NCI-H1930 (cell line): Measurements from ENCODE around the gene PTPRT.
"Not testable (repeated sequence)": the region's sequence is repeated elsewhere in the genome, so short reads cannot be mapped to it uniquely, and the experiment has no call there.

Experiments used
- DNase-seq, 2 experiments: peaks; one replicate each; lab custom pipeline; 2025; lab: John Stamatoyannopoulos, UW

PTPRT gene

DNA sequence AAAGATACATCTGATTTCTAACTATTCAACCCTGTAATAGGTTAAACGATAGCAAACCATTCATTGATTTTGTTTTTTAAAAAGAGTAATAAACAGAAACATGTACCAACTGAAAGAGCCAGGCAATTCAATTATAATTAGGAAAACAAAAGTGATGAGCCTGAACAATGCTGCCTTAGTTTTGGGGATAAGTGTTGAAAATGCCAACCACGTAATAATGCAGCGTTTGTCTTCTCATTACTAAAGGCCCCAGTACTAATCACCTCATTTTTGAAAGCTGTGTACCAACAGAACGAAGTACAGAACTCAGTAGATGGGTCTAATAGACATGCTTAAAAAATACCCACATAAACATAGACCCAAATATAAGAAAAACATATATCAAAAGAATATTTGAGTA lies 907.9 kb downstream of the PTPRT start:
- DNase-seq: no peak

DNA sequence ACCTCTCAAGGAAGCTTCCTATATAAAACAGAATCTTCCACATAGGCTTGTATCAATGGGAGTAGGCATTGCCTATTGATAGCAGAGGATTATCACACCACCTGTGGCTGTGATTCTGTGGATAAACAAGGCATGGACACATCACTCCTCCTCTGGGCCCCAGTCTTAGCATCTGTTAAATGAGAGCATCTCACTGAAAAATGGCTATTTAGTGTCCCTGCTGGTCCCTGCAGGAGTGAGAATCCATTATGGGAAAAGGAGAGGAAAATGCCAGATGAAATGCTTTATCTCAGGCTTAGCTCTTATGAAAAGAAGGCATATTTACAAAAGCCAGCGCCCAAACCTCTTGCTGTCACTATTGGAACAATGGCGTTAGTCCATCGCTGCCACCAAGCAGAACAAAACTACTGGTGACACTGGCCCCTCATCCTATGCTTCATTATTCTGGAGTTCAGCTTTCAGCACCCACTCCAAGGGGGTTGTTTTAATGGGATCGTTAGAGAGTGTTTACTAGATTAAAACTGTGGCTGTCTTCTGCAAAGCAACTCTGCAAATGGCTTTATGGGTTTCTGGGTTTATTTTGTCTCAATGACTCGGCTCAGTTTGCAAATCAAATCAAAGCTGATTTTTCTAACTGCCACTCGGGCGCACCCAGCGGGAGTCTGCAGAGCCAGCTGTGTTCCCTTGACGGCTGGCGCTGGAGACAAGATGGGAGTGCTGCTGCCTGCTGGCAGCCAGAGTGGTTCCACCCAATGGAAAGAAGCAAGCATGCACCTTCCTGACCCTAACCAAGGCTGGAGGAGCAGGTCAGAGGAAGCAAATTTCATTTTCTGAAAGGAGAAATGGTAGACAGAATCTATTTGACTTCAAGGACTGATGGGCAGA lies 912.7 kb downstream of the PTPRT start:
- DNase-seq: peak in 1 of 2 experiments; percentile 62

DNA sequence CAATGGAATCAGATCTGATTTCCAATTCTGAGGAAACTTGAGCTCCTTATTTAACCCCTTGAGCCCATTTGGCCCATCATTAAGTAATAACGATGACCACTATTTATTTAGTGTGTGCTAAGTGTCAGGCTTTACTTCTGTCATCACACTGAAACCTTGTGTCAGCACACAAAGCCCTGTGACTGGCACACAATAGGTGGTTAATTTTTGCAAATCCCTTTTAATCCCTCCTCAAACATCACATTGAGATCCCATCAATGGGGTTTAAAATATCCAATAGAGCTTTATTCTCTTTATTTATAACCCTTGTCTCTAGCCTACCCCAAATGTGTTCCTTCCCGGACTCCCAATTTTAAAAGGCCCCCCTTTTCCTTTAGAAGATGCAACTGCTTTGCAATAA lies 914.7 kb downstream of the PTPRT start:
- no peak for DNase-seq

DNA sequence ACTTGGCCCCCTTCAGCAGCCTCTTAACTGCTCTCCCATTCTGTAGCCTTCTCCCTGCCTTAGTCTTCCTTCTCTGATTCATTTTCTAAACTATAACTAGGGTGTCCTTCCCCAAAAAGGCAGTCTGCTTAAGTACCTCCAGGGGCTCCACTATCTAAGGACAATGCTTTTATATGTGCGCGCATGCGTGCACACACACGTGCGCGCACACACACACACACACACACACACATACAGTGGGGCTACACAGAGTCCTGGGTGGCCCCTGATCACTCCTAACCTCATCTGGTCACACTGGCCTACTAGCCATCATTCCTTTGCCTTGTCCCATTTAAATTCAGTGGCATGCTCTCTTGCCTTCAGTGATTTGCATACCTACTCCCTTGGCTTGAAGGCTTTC lies 917.2 kb downstream of the PTPRT start:
- DNase-seq: no peak

DNA sequence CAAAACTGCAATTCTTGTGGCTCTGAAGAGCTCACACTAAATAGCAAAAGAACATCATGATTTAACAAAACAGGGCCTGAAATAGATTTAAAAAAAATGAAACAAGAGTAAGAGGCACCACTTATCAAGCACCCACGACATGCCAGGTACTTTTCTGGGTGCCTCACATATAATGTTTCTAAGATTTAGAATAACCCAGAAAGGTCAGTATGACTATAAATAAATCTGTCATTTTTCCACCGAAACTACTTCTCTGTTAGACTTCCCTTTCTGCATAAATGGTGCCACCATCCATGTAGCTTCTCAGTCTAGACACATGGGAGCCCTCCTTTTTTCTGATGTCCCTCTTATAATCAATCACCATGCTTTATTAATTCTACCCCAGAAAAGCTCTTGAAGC lies 919.2 kb downstream of the PTPRT start:
- no peak for DNase-seq

DNA sequence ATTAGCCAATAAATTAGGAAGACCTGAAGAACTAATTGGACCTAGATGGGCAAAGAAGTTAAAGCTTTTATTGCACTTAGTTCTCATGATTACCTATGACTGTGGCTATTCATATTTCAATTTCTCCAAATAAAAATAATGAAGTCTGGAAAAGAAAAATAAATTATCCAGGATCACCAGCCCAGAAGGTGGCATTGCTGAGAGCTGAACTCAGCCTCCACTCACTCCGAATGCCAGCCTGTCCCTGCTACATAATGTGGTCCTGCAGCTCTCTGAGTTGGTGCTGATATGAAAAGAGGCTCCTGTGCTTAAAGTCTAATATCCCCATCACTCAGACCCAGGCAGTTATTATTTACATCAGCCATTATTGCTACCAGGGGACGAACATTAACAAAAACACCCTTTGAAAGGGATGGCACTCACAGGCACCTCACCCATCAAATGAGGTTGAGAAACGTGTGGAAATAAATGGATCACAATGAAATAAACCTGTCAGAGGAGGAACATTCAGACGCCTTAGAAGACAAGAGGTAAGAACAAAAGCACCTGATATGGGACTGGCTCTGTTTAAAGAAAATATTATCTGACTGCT lies 921.8 kb downstream of the PTPRT start:
- DNase-seq: no peak

DNA sequence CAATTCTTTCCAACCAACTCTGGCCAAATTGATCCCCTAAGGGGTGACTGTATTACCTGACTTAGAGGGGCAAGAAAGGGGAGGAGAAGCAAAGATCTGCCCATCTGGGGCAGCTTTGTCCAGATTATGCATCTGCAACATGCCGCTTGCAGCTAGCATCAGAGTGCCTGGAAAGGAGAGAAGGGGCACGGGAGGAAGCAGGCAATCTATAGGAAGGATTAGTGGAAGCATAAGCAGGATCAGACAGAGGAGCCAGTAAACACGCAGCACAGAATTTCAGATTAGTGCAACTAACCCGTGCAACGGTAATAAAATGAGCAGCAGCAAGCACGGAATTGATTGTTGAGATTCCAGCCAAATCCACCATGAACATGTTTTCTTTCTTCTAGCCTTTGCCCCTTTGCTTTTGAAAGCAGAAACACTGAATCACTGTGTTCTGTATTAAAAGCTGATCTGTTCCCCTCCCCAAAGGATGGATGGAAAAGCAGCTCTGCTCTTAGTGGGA lies 927.9 kb downstream of the PTPRT start:
- DNase-seq: no peak

DNA sequence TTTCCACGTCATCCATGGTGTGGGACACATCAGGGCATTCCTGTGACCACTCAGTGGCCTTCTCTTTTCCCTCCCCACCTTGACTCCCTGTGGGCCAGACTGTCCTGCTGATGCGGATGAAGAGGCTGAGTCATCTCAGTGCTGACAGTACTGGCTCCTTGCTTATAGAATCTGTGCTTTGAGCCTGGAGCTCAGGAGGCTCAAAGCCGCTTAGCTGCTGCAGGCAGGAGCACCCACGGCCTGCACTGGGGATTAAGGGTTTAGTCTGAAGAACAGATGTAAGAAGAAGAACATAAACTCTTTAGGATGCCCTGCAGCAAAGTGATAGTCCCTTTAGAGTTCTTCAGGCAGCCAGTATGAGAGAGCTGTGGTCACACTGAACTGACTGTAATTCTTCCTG lies 929.5 kb downstream of the PTPRT start:
- DNase-seq: no peak

DNA sequence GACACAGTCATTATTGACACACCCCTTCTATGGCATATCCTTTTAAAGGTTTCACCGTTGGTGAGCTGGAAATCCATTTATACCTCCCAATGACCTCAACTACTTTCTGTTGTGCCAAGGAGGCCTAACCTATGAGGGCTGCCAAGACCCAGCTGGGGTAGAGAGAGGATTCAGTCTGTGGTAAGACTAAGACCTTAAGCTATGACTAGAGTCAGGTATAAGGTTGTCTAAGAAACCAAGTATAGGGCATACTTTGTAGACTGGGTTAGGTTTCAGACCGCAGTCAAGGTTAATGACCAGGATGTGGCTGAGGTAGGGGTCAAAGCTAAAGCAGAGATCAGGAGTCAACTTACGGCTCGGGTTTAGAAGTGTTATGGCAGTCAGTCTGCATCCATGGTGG lies 930.3 kb downstream of the PTPRT start:
- DNase-seq: no peak

DNA sequence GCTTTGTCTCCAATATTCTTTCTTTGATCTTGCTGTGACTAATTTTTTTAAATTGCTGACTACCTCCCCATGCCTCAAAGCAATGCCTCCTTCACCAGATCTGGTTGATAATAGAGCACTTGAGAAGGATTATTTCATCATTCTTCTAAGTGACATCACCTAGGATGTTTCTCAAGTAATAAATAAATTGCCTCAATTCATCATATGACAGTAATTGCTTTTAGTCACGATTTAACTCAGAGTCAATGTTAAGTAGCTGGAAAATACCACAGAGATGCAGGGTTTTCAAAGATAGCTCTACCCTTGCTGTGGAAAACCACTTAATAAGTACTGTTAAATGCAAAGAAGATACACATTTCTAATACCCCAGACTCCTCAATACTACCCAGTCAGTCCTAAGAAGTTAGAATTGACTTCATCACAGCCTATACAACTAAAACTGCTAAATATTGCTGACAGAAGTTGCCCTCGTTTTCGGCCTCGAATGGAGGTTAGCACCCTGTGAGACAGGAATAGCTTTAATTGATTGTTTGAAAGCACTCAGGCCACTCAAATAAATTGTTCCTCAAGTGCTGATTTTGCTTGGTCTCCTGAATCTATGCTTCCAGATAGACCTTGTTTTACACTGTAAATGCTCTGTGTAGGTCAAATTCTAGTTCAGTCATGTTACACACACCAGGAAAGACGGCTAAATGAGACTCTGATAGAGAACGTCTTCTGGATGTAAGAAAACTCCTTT lies 931.0 kb downstream of the PTPRT start:
- no peak for DNase-seq

DNA sequence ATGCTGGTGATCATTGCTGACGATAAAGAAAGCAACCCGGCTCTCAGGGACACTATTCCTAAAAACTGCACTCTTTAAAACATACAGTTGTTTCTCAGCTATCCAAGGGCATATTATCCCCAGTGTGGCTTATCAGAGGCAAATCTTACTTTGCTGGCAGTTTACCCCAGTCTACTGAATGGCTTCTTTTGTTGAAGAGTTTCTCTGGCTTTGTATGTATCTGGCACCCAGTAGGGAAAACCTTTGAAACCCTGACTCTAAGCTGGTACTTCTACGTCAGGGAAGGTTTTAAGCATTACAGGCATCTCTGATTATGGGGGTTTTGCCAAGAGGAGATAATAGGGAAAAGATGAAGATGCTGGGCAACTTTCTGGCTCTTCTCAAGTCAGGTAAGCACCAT lies 933.9 kb downstream of the PTPRT start:
- no peak for DNase-seq

DNA sequence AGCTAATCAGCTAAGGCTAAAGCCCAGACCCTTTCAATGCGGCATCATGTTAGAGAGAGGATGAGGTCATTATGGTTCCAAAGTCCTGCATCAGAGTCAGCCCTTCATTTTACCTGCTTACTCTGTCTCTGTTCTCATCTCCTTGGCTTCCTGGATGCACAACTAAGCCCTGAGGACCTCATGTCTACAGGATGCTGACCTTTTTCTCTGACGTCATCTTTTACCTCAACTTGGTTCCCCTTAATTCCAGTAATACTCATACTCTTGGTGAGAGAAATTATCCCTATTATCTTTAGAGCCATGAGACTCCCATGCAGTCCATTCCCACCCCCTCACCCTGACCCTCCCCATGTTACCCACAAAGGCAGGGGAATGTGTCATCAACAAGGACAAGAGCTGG lies 935.0 kb downstream of the PTPRT start:
- DNase-seq: no peak

DNA sequence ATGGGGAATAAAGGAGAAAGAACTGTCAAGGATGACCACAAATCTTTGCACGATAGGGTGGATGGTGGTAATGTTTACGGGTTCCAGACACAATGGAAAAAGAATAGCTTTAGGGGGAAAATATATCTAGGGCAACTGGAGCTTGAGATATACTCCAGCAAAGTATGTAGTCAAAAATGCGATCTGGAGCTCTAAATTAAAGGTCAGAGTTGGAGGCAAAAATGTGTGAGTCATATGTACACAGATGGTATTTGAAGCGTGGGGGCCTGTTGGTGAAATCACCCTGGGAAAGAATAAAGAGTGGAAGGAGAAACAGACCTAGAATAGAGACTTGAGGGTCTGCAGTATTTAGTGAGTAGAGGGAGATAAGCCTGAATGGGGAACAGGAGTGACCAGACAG lies 937.6 kb downstream of the PTPRT start:
- DNase-seq: no peak

DNA sequence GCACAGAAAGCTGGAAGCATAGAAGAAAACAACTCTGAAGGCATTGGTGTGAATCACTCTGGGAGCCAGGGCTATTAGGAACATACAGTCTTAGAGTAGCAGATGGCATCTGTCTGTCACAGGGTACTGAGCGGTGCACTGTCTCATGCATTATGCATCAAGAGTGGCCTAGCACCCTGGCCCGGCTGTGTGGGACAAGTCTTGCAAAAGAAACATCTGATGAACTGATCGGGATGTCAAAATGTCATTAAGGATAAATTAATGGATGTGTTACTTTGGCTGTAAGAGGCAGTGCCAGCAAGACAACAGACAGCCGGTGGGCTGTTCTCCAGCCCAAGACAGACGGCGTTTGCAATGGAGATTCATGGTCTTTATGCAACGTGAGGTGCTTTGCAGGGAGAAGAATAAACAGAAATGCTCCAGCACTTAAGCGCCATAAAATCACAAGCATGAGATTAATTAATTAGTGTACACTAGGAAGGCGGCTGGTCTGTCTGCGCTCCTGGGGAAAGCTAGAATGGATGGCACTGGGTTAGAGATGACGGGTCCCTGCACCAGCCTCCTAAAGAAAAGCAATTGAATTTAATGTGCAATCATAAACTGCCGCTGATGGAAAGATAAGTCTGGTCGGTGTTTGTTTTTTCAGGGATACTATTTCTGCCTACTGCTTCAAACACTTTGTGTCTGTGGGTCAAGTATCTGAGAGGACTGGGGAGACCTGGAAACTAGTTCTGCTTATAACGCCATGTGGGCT lies 970.9 kb downstream of the PTPRT start:
- DNase-seq: no peak

DNA sequence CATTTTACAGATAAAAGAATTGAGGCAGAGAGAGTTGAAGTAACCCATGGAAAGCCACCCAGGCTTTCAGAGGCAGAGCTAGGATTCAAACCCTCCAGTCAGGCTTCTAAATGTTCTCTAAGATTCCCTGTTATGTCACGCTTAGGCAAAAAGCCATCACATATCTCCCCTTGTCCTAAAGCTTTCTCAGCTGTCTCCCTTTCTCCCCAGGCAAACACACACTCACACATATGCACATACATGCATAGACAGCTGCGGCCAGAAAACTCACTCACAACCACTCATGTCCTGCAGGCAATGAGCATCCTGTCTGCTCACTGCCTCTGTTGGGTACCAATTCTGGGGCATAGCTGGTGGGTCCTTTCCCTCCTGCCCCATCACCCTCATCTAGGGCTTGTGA lies 975.6 kb downstream of the PTPRT start:
- DNase-seq: no peak

DNA sequence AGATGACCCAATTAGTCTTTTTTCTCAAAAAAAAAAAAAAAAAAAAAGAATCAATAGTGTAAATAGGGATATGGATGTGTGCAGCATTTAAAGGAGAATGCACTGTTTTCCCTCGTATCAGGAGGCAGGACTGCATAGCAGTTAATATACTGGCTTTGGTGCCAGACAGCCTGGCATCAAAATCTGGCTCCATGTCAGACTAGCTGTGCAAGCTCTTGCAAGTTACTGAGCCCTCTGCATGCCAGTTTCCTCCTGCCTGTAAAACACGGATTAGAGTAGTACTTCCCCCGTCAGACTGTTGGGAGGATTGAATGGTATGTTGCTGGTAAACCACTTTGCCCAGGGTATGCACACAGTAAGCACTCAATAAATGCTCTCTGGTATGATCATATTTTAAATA lies 977.3 kb downstream of the PTPRT start:
- no peak for DNase-seq

DNA sequence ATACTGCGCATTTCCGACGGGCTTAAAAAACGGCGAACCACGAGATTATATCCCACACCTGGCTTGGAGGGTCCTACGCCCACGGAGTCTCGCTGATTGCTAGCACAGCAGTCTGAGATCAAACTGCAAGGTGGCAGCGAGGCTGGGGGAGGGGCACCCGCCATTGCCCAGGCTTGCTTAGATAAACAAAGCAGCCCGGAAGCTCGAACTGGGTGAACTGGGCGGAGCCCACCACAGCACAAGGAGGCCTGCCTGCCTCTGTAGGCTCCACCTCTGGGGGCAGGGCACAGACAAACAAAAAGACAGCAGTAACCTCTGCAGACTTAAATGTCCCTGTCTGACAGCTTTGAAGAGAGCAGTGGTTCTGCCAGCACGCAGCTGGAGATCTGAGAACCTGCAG lies 983.1 kb downstream of the PTPRT start:
- DNase-seq: not testable (repeated sequence)

DNA sequence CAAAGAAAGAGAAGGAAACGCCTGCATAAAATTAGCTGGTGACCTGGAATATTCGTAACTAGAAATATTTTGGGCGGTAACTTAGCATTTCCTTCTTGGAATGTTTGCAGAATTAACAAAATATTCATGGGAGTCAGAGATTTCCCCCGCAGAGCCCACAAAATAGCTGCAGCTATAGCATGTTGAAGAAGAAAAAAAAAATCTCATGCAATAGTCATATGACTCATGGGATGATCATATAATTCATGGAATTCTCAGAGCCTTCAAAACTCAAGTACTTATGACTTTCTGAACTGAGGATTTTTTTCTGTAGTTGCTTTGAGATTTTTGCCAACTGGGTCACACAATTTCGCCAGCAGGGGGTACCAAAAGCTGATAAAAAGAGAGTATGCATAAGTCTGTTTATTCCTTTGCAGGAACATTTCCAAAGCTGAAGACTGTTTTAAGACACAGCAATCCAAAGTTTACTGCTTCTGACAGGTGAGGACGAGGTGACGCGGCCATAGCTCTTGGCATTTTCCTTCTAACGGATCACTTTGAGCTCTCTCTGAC lies 985.5 kb downstream of the PTPRT start:
- DNase-seq: peak in 1 of 2 experiments; percentile 6

DNA sequence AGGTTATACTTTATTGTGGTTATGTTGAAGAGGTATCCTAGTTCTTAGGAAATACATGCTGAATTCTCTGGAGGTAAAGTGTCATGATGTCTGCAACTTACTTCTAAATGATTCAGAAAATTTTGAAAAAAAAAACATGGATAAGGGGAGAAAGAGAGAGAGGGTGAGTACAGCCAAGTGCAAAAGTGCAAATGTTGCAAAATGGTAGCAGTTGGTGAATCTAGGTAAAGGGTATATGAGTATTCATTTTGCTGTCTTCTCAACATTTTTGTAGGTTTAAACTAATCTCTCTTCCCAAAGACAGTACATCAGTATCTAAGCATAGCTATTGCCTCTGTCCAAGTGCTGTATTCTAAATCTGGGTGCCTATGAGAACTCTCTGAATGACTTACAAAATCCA lies 992.1 kb downstream of the PTPRT start:
- no peak for DNase-seq

DNA sequence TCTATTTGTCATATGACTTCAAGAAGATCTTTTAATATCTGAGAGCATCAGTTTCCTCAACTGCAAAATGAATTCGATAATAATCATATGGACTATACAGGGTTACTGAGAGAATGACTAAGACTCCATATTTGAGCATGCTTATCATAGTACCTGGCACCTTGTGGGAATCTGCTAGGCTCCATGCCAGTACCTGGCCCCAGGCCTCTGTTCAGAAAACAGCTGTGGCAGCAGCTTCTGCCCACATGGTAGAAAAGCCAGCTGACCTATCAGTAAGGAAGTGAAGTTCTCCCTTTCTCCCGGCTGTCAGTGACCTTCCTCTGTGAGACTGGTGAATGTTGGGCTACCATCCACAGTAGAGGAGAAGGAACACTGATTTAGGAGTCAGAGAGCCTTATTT lies 996.6 kb downstream of the PTPRT start:
- DNase-seq: no peak

DNA sequence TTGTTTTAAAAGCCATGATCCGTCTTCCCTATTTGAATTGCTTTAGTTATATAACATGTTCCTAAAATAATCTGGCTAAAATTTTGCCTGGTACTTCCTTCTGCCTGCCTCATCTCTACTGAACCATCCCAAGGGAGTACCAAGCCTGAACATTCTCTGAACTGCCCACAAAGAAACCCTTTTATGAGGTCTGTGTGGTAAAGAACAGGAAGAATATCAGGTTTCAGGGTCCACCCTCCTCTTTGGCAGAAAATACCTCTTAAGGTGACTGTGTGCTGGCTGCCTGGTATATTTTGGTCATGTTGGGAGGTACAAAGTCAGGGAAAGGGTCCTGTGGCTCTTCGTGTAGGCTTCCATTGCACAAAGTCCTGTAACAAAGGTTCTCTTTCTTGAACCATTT lies 997.4 kb downstream of the PTPRT start:
- DNase-seq: no peak
